Duodenal mucosa (tissue), 2 donors: Measurements from ENCODE around the gene NEK6.
"Not testable (repeated sequence)": the region's sequence is repeated elsewhere in the genome, so short reads cannot be mapped to it uniquely, and the experiment has no call there.

Experiments
- H3K27ac ChIP-seq: one replicate; pipeline ENCODE4 v1.7.0; 2013; ENCODE audit warnings: low read depth, low read length
- H3K27me3 ChIP-seq, 2 donors: one replicate each; pipeline ENCODE4 v1.7.0; 2013; ENCODE audit warnings: low read length in 2 of 2, control low read depth in 1 of 2; ENCODE audit not compliant: insufficient read depth in 2 of 2, control insufficient read depth in 1 of 2
- H3K36me3 ChIP-seq, 2 donors: one replicate each; pipeline ENCODE4 v1.7.0; 2013; ENCODE audit warnings: low read length in 2 of 2, control low read depth in 1 of 2; ENCODE audit not compliant: insufficient read depth in 2 of 2, control insufficient read depth in 1 of 2
- H3K4me1 ChIP-seq, 2 donors: one replicate each; pipeline ENCODE4 v1.7.0; 2013; ENCODE audit warnings: low read length in 2 of 2, control low read depth in 1 of 2; ENCODE audit not compliant: insufficient read depth in 2 of 2, control insufficient read depth in 1 of 2
- H3K4me3 ChIP-seq, 2 donors: one replicate each; pipeline ENCODE4 v1.7.0; 2013; ENCODE audit warnings: low read length in 2 of 2, low read depth in 1 of 2
- H3K9ac ChIP-seq, 2 donors: one replicate each; pipeline ENCODE4 v1.7.0; 2013; ENCODE audit warnings: low read length in 2 of 2, low read depth in 1 of 2
- H3K9me3 ChIP-seq, 2 donors: one replicate each; pipeline ENCODE4 v1.7.0; 2013; ENCODE audit warnings: low read length in 2 of 2, control low read depth in 1 of 2; ENCODE audit not compliant: control insufficient read depth in 1 of 2

NEK6 gene

GRCh38 chr9:124248960-124249359 is 8.8 kb upstream of the NEK6 start:
- no peak overlapping the region for H3K9ac ChIP-seq
- H3K27me3 ChIP-seq: no peaks in the 10 kb centered on the region
- H3K4me1 ChIP-seq: peaks cover 0 to 4% of the 10 kb centered on the region in 2 donors
- no peaks in the 10 kb centered on the region for H3K9me3 ChIP-seq
- H3K27ac ChIP-seq: no peak overlapping the region
- H3K4me3 ChIP-seq: no peak overlapping the region
- H3K36me3 ChIP-seq: no peaks in the 10 kb centered on the region

- Histone ChIP-seq H3K9ac (no peak overlapping the region), H3K27me3 (no peaks in the 10 kb centered on the region), H3K27ac (no peak overlapping the region), H3K4me3 (no peak overlapping the region), H3K36me3 (no peaks in the 10 kb centered on the region), H3K4me1 (peaks cover 0 to 4% of the 10 kb centered on the region in 2 donors), H3K9me3 (no peaks in the 10 kb centered on the region)
These were observed 6.5 kb upstream of the NEK6 start for GRCh38 chr9:124251204-124251603.

- Histone ChIP-seq H3K36me3 (no peaks in the 10 kb centered on the region), H3K27me3 (no peaks in the 10 kb centered on the region), H3K4me3 (no peak overlapping the region), H3K4me1 (peaks cover 0 to 4% of the 10 kb centered on the region in 2 donors), H3K9me3 (no peaks in the 10 kb centered on the region), H3K9ac (no peak overlapping the region), H3K27ac (no peak overlapping the region)
These were observed 6.0 kb upstream of the NEK6 start for GRCh38 chr9:124251605-124252378.

- not testable (repeated sequence) for H3K4me1 ChIP-seq, H3K27me3 ChIP-seq, H3K27ac ChIP-seq, H3K4me3 ChIP-seq, H3K36me3 ChIP-seq, H3K9ac ChIP-seq, H3K9me3 ChIP-seq
These were observed 4.9 kb upstream of the NEK6 start for GRCh38 chr9:124252878-124253277.

GRCh38 chr9:124254261-124254682 is 3.5 kb upstream of the NEK6 start:
- no peaks in the 10 kb centered on the region for H3K27me3 ChIP-seq

DNA sequence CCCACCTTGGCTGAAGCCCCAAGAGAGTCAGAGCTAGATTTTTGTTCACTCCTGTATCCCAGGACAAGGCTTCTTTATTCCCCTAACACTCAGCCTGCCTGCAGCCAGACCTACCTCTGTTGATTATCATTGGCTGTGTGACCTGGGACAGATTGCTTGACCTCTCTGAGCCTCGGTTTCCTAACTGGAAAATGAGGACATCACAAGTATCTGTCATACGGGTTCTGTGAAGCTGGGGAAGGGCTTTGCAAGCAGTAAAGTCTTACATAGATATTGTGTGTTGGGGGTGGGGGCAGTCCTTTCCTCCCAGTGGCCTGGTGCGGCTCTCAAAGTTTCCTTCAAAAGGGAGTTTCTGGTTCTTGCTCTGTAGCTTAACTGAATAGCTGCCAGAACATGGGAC is 2.5 kb upstream of the NEK6 start:
- H3K4me1 ChIP-seq: peaks cover 10 to 13% of the 10 kb centered on the region in 2 donors
- H3K4me3 ChIP-seq: no peak overlapping the region
- no peaks in the 10 kb centered on the region for H3K9me3 ChIP-seq
- no peak overlapping the region for H3K27ac ChIP-seq
- H3K27me3 ChIP-seq: no peaks in the 10 kb centered on the region
- no peaks in the 10 kb centered on the region for H3K36me3 ChIP-seq
- H3K9ac ChIP-seq: no peak overlapping the region

More at GRCh38 chr9:124254261-124254682, 3.5 kb upstream of the NEK6 start:
- no peak overlapping the region for H3K4me3 ChIP-seq
- H3K27ac ChIP-seq: no peak overlapping the region
- peaks cover 4% of the 10 kb centered on the region in 2 donors for H3K4me1 ChIP-seq
- H3K9ac ChIP-seq: no peak overlapping the region
- H3K9me3 ChIP-seq: no peaks in the 10 kb centered on the region
- no peaks in the 10 kb centered on the region for H3K36me3 ChIP-seq

DNA sequence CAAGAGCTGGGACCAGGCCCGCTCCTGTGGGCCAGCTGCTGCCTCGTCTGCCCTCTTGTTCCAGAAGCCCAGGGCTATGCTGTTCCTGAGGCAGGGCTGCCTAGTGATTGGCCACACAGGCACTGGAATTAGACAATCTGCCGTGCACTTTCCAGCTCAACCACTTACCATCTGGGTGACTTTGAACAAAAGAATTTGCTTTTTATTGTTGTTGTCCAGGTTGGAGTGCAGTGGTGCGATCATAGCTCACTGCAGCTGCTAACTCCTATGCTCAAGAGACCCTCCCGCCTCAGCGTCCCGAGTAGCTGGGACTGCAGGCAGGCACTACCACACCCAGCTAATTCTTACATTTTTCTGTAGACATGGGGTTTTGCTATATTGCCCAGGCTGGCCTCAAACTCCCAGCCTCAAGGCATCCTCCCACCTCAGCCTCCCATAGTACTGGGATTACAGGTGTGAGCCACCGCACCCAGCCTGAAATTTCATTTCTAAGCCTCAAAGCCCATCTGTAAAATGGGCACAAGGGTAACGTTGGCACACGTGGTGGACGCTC is 1.2 kb upstream of the NEK6 start:
- no peak overlapping the region for H3K27ac ChIP-seq
- peaks cover 24% of the 10 kb centered on the region in 2 donors for H3K4me1 ChIP-seq
- no peaks in the 10 kb centered on the region for H3K9me3 ChIP-seq
- no peaks in the 10 kb centered on the region for H3K36me3 ChIP-seq
- H3K27me3 ChIP-seq: no peaks in the 10 kb centered on the region
- H3K9ac ChIP-seq: no peak overlapping the region
- H3K4me3 ChIP-seq: no peak overlapping the region

- Histone ChIP-seq H3K9ac (peak overlapping the region in 1 of 2 donors; percentile 40), H3K27ac (peak overlapping the region; percentile 27), H3K36me3 (no peaks in the 10 kb centered on the region), H3K9me3 (no peaks in the 10 kb centered on the region), H3K4me3 (peak overlapping the region; percentile 50 to 61), H3K4me1 (peaks cover 31% of the 10 kb centered on the region in 2 donors), H3K27me3 (no peaks in the 10 kb centered on the region)
These were observed 492 bp upstream of the NEK6 start for GRCh38 chr9:124257070-124257843.

- Histone ChIP-seq H3K9me3 (no peaks in the 10 kb centered on the region), H3K4me1 (peaks cover 44 to 45% of the 10 kb centered on the region in 2 donors), H3K4me3 (peak overlapping the region; percentile 72 to 85), H3K9ac (peak overlapping the region; percentile 79 to 82), H3K27me3 (no peaks in the 10 kb centered on the region), H3K27ac (peak overlapping the region; percentile 80), H3K36me3 (no peaks in the 10 kb centered on the region)
These were observed 933 bp downstream of the NEK6 start for GRCh38 chr9:124258607-124259157.
